Stimulated activated CD4-positive, alpha-beta T cell treated with anti-CD3 and anti-CD28 coated beads, Interleukin-4, amount 100 ng/mL, for 1 hour (primary cell): Measurements from ENCODE around the gene P4HA3.

ENCODE experiments used
- DNase-seq: peaks from one replicate; pipeline ENCODE4 v3.0.0-alpha.2; 2020

The P4HA3 gene

DNA sequence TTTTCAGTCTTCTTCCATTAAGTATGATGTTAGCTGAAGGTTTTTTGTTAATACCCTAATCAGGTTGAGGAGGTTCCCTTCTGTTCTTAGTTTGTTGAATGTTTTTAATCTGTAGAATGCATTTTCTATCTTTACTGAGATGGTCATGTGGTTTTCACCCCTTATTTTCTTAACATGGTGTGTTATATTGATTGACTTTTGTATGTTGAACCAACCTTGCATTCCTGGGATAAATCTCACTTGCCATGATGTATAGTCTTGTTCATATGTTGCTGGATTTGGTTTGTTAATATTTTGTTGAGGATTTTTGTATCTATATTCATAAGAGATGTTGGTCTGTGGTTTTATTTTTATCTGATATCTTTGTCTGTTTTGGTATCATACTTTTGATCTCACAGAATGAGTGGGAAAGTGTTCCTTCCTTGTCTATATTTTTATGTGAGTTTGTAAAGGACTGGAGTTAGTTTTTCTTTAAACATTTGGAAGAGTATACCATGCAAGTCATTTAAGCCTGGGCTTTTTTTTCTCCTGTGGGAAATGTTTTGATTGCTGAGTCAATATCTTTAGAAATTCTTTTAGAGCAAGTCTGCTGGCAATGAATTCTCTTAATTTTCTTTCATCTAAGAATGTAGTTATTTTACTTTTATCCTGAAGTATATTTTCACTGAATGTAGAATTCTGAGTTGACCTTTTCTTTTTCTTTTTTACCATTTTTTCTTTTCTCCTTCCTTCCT lies 5.5 kb upstream of the P4HA3 start:
- DNase-seq, result no peak

DNA sequence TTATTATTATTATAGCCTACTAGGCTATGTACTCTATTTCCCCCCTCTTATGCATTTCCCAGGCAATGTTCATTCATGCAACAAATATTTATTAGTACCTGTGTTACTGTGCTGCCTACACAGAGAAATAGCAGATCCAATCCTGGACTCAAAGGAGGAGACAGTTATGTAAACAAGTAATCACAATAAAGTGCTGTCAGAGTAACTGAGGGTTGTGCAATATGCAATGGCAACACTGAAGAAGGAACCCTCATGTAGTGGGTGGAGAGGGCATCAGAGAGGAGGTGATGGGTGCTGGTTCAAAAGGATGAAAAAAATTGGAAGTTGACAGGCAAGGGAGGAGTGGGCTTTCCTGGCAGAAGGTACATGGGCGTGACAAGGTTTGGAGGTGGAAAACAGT lies 886 bp upstream of the P4HA3 start:
- no peak for DNase-seq

DNA sequence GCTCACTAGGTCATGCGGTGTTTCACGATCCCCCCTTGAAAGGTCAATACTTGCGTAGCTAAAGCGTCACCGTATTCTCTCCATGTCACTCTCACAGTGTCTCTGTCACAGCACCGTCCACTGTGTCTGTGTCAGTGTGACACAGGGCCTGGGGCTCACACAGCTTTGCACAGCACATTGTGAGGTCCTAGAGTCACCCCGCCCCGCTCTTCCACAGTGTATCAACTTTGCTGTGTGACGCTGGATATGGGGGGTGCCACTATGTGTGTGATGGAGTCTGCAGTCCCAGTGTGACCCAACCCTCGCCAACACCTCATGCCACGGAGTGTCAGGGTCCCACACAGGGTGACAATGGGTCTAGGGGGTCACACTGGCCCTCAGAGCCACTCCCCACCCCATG lies 583 bp downstream of the P4HA3 start:
- DNase-seq, result no peak

DNA sequence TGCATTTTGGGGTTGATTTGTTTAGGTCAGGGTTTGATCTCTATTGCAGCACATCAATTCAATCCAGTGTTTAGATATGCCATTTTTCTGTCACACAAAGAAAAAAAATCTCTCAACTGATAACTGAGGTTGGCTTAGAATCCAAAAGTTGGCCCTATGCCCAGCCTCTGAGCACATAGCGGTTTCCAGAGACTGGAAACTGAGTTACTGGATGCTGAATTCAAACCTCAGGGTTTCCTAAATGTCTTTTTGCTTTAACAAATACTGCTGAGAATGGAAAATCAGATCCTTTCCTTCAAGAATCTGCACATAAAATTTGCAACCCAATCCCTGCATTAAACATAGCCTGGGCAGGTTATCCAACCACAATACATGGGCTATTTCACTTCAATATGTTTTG lies 4.0 kb downstream of the P4HA3 start:
- DNase-seq, result no peak

DNA sequence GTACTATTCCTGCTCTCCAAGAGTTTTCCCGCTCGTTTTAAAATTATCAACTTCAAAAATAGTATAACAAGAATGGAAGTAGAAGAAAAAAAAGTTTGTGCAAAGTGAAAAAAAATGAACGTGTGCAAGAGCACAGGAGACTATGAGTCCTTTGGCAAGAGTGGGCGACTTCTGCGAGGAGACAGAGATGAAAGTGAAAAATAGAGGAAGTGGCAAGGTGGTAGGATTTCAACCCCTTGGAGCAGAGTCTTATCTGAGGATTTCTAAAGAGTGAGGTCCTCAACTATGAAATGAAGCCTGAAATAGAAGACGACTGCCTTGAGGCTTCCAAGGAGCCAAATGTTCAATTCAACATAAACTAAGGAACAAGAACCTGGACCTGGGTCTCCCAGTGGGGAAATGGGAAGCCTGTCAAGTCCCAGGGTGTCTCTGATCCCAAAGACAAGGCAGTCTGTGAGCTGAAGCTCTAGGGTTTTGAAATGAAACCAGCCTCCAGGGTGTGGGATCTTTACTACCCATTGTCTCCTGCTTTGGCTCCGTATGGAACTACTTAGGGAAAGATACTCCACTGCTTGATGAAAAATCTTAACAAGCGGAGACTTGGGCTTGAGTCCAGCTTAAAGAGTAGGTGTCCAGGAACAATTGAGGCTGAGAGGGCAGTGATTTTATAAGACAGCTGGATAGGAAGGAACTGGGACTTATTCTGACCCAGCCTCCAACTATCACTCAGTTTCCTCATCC lies 4.8 kb downstream of the P4HA3 start:
- no peak for DNase-seq

DNA sequence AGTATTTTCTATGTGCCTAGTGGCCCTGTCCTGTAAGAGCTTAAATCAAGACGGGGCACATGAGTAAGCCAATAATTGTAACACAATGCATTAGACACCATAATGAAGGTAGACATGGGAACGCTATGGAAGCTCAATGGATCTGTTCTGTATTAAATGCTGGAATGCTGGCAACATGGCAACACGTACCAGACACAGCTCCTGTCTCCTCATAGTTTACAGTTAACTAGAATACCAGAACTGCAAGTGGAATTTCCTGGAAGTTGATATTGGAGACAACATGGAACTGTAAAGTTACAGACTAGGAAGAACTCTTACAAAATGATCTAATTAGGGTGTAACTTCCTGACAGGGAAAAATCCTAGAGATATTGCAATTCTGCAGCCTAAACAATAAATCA lies 12.4 kb downstream of the P4HA3 start:
- DNase-seq, result no peak

DNA sequence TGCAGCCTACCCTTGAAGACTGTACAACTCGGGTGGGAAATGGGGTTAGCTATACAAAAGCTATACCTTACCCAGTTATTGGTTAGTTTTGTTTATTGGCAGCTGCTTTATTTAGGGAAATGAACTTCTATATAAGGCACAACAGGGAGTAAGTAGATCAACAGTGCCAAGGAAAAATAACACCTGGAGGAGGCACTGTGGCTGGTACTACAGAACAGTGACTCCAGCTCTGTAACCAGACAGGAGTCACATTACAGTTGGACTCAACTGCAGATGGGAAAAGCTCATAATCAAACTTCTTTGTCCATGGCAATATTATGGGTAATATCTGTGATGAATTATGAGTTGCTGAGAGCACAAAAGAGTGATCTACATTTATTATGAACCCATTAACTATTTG lies 14.0 kb downstream of the P4HA3 start:
- no peak for DNase-seq

DNA sequence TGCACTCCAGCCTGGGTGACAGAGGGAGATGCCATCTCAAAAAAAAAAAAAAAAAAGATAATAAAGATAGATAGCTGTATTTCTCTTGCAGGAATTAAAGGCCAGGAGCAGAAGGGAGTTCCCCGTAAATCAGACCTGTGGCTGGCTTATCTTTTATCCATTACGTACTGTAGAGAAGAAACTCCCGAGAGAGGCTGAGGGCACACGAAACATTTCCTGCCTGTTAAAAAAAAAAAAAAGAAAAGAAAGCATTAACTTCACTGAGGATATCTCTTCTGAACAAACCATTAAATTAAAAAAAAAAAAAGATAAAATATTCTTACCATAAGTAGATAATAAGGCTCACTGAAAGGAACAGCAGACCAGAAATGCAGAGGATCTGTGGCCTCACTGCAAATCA lies 22.5 kb downstream of the P4HA3 start:
- no peak for DNase-seq

DNA sequence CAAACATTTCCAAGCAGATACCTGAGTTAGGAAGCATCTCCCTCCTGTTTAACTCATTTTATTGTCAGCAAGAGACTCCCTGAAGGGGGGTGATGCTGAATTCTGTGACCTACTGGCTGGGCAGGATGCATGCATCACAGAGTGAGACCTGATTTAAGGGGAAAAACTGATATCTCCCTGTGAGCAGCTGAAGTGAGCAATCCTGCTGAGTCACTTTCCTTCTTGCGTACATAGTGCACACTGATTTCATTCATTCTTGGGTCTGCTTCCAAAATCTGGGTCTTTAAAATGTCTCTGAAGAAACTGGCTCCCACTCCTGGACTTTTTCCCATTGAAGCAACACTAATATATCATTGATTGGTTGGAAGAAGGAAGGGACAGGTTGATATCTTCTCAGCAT lies 23.3 kb downstream of the P4HA3 start:
- no peak for DNase-seq

DNA sequence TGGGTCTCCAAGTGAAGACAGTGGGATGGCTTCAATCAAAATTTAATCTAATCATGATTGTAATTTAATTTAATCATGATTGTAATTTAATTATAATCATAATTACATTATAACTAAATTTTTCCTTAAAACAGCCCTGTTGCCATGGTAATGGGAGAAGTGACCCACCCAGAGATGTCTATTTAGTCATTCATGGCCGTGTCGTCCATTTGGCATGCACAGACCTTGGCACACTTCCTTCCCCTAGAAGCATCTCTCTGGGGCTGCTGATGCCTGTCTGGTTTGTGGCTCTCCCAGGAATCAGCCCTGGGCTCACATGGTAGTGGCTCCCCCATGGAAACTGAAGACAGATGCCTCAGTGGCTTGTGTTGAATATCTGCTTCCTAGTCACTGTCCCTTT lies 27.0 kb downstream of the P4HA3 start:
- DNase-seq, result no peak

DNA sequence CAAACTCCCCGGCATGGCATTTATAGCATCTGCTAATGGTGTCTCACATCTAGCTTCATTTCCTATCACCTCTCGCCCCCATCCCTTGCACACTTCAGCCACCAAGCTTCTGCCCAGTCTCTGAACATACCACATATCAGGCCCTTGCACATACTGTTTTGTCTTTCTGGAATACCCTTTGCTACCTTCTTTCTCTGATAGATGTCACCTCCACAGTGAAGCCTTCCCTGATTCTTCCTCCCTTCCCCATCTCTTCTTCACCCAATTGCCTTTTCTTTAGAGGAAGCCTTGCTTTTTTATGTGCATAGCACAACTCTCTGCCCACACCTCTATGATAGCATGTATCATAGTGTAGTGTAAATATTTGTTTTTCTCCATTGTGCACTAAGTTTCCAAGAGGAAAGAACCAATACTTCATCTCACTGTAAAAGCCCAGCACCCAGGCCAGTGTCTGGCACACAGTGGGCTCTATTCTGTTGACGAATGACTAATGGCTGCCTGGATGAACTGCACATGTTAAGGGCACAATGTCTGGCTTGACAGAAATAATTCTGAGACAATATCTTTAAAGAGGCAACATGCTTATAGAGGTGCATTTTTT lies 27.8 kb downstream of the P4HA3 start:
- no peak for DNase-seq

DNA sequence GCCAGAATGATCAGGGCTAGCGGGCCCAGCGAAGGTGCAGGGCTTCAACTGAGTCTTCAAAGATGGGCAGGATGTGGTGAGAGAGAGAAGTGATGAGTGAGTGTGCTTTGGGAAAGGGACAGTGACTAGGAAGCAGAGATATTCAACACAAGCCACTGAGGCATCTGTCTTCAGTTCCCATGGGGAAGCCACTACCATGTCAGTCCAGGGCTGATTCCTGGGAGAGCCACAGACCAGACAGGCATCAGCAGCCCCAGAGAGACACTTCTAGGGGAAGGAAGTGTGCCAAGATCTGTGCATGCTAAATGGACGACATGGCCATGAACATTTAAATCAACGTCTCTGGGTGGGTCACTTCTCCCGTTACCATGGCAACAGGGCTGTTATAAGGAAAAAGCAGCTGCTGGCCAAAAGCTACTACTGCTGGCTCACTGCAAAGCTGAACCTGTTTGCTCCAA lies 28.5 kb downstream of the P4HA3 start:
- DNase-seq, result no peak

DNA sequence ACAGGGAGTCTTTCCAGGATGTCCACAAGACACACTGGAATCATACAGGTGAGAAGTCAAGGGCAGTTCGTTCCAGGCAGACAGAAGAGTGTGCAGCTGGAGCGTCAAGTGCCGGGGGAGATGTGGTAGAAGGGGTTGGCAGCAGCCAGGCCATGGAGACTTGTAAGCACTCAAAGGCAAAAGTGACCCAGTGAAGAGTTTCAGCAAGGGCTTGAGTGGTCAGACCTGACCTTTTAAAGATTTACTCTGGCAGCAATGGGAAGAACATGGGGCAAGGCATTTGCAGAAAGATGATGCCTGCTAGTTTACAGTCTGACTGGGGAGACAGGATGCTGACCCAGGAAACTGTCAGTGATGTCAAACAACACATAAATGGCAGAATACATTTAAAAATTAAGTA lies 29.0 kb downstream of the P4HA3 start:
- no peak for DNase-seq

DNA sequence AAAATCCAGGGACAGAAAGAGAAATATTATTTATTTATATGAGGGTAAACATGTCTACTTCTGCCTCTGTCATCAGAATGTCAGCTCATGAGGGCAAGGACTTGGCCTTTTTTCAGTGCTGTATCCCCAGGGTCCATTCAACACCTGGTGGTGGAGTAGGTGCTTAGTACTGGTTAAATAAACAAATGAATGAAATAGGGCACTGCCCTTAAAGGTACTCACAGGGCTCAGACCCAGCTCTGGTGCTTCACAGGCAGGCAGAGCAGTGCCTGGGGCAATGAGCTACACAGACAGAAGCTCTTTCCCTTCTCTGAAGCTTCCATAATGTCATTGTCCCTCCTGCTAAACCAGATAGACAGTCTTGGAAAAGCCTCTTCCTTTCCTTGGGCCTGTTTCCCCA lies 30.9 kb downstream of the P4HA3 start:
- DNase-seq, result no peak

DNA sequence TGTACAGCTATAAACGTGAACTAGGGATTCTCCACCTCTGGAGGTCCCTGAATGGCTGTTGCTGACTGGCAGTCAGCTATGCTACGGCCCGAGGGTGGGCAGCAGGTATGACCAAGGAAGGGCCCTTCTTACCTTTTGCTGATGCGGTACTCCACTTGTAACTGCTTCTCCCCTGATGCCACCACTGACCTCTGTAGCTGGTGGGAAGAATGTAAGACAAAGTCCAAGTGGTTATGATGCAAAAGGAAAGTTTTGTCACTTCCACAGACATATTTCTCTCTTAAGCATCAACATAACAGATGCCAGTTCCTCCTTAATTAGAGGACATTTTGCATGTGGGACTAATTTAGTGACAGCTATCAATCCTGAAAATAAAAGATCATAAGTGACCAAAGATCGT lies 32.2 kb downstream of the P4HA3 start:
- no peak for DNase-seq

DNA sequence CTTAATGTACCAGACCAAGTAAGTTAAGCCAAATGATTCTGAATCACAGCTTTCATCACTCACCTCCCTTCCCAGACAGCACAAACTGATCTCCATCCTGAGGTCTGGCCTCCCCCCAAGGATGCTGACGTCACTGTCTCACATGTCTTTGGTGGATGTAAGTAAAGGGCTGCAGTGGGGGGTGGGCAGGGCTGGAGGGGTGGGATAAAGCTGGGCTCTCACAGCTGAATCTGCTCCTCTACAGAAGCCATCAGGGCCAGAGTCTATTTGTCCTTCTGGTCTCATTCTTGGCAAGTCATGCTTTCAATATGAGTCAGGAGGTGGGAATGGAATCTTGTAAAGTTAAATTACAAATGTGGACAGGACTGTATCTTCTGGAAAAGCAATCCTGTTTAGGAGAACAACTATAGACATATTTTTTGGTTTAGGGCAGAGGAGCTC lies 32.7 kb downstream of the P4HA3 start:
- no peak for DNase-seq

DNA sequence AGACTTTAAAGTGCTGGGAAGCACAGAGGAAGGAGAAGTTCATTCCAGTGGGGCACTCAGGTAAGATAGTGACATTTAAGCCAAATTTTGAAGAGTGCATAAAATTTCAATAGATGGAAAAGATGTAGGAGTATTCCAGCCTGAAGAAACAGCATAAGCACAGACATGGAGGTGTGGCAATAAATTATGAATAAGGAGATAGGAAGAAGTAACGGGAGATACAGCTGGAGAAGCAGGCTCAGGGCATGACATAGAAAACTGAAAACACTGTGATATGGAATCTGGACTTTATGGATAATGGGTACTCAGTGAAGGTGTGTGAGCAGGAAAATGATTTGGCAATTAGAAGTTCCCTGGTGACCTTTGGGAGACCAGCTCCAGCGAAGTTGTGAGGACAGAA lies 33.3 kb downstream of the P4HA3 start:
- no peak for DNase-seq

DNA sequence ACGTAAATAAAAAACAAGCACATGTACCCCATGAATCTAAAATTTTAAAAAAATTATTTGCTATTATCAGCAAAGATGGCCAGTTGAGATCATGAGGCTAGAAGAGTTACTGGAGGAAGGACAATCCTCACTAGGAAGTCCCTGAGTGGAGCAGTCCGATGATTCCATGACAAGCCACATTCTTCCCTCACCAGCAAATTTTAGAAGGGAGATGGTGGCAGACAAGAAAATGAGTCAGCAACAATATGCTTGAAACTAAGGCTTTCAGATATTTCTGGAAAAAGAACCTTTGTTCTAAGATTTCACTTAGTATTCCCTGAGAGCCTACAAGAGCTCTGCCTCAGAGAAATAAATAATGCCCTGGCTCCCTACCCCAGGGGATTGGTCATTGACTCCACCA lies 34.9 kb downstream of the P4HA3 start:
- DNase-seq, result no peak

DNA sequence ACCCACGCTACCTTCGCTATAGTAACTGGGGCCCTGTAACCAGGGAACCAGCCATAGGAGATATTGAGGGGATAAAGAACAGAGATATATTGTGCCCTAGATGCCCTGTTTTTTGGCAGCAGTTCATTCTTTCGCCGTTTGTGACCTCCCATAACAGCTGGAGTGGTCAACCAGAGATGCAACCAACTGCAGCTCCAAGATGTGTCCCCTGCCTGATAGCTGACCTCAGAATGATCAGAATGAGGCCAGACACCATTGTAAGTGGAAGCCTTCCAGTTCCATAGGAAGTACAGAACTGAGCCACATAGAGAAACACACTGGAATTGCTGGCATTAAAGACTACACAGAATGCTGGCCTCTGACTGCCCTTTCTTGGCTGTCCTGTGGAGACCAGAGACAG lies 39.2 kb downstream of the P4HA3 start:
- no peak for DNase-seq

DNA sequence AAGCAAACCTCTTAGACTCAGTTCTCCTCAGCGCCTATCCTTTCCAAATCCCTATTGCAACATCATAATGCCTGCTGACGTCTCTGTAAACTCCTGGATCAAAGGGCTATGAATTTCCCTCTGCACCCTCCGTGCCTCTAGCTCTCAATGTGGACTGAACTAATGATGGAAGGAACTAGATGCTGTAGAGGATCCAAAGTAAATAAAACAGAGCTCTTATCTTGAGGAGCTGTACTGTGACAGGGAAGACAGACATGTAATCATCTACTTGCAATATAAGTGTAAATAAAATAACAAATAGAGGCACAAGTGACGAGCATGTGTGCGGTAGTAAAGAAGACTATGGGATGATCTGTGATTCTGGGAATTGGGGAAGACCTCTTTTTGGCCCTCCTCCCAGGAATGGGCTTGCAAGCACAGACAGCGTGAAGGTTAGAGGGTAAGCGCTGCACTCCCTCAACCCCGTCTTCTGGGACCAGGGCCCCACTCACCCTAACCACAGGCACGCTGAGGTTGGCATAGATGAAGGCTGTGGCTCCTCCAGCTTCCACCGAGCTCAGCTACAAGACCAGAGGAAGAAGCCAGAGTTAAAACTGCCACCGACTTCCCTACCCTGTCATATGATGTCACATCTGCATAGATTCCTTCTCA lies 42.2 kb downstream of the P4HA3 start:
- DNase-seq, result no peak

DNA sequence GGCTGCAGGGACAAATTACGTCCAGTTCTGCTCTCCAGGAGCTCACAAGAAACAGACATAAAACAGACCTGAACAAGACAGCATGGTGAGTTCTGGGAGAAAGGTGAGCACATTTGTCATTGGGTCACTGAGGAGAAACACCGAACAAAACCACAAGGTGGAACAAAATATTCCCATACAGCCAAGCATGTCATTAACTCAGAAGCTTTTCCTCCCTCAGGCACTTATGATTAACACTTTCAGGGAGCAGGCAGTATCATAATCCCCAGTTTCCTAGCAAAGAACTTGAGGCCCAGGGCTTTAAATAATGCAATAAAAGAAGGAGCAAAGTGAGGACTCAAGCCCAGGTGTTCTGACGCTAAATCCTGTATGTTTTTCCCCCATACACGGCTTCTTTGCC lies 43.0 kb downstream of the P4HA3 start:
- no peak for DNase-seq

DNA sequence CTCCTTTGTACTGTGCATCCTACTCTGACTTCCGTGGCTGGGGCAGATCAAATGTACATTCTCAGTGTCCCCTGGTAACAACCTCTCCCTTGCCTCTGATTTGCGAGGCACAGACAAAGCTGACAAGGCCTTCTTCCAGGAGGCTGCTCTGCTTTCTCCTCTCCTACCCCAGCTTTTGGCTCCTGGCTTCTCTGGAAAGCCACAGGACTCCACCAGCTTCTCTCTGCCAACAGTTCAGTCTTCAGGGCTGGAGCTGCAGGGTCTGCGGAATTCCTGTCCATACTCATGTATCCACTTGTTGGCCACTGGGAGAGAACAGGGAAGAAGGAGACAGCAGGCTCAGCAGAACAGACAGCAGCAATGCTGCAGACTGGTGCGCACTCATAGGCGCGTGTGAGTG lies 44.4 kb downstream of the P4HA3 start:
- no peak for DNase-seq

DNA sequence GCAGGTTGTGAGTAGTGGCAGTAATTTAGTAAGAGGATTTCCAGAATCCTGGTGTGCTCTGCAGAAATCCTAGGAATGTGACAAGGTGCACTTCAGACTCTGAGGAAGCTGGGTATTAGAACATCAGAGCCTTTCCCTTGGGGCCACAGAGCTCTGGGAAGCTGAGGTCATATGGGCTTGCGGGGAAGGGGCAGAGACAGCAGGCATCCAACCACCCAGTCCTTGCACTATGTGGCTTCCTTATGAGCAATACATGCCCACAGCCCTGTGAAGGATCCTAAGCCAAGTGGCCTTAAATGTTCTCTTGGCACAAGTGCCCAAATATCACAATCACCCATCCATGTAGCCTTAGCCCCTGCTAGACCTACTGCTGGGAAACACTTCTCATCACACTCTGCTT lies 46.2 kb downstream of the P4HA3 start:
- DNase-seq, result no peak

DNA sequence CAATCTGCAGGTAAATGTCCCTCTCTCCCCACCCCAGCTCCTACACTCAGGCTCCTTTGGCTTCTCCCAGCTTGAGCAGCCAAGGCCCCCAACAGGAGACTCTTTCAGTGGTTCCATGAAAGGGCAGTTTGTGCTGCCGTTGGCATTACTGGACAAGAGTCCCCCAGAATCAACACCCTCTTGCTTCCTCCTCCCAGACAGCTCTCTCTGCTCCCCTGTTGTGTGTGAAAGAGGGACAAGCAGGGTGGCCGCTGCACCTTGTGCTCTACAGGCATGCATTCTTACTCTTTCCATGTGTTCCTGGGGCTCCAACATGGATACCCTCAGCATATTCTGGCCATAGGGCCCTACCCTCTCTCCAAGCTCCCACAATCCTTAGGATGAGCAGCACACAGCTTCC lies 48.7 kb downstream of the P4HA3 start:
- DNase-seq, result no peak
